Urinary bladder (tissue), 4 donors: Measurements from ENCODE around the gene PNPLA2. TPM values are rescaled to one million over a fixed set of nuclear protein-coding genes. Genes with fewer than 3 reads are reported as not detected.
A peak's percentile ranks its signal among the peaks of the same experiment; 100 is the strongest.

Source experiments
- DNase-seq: peaks from one replicate; pipeline ENCODE4 v3.0.0-alpha.2; 2015; ENCODE audit errors: extremely low spot score
- H3K27ac ChIP-seq: one replicate; pipeline ENCODE4 v1.5.1; 2013; ENCODE audit warnings: low read depth, mild to moderate bottlenecking, moderate library complexity
- H3K36me3 ChIP-seq: one replicate; pipeline ENCODE4 v1.6.1; 2013; ENCODE audit warnings: mild to moderate bottlenecking, moderate library complexity; ENCODE audit not compliant: insufficient read depth
- H3K4me1 ChIP-seq: one replicate; pipeline ENCODE4 v1.6.1; 2013; ENCODE audit warnings: mild to moderate bottlenecking, moderate library complexity; ENCODE audit not compliant: insufficient read depth
- H3K4me3 ChIP-seq: one replicate; pipeline ENCODE4 v1.5.1; 2013; ENCODE audit warnings: low read depth, low read length
- WGBS: extraction: QIAGEN DNeasy Blood & Tissue Kit; methylation state at CpG from one replicate; pipeline ENCODE4 v1.1.7; 2013; 5-methylcytosine and 5-hydroxymethylcytosine counted together
- polyA plus RNA-seq: library from polyadenylated mRNA; stranded (reverse); fragments of 200-250 nt; gene quantifications from one replicate; pipeline ENCODE4 v1.2.3, GENCODE V29; 2013
- total RNA-seq: library from RNA; depleted of rRNA; stranded (reverse); fragments of >200 nt; gene quantifications from one replicate; pipeline ENCODE4 v1.2.3, GENCODE V29; 2014
- donor health status: healthy with polysubstance abuse.
- donor health status: healthy.

PNPLA2 gene
- total and polyA plus RNA-seq, 2 donors: 13.6 to 131 TPM

- WGBS: under 1% methylated on average over 27 of the region's 27 CpGs
- no peak for DNase-seq
- Histone ChIP-seq H3K4me3 (peak overlapping the region; percentile 89), H3K4me1 (no peaks in the 10 kb centered on the region), H3K36me3 (no peaks in the 10 kb centered on the region), H3K27ac (peak overlapping the region; percentile 89)
Observed at GRCh38 chr11:841981-842369, 23.3 kb downstream of the PNPLA2 start.

GRCh38 chr11:842370-843002 is 23.8 kb downstream of the PNPLA2 start, which contains the start of the genes POLR2L and TSPAN4:
Gene POLR2L, minus strand, starts transcription at chr11:842529. Its CDS starts 21 bp downstream, at chr11:842508.
Gene TSPAN4, plus strand, starts transcription at chr11:842852. Its CDS starts 7,453 bp downstream, at chr11:850305.
- H3K36me3 ChIP-seq: no peaks in the 10 kb centered on the region
- peak; percentile 70 for DNase-seq
- under 1% methylated on average over 87 of the region's 87 CpGs for WGBS
- H3K4me1 ChIP-seq: no peaks in the 10 kb centered on the region
- peak within 1 kb of the TSS; percentile 89 for H3K27ac ChIP-seq
- H3K4me3 ChIP-seq: peak within 1 kb of the TSS; percentile 89

GRCh38 chr11:843086-843734 is 24.5 kb downstream of the PNPLA2 start:
- no peak for DNase-seq
- peak overlapping the region; percentile 89 for H3K4me3 ChIP-seq
- WGBS: under 1% methylated on average over 53 of the region's 53 CpGs
- peak overlapping the region; percentile 81 for H3K27ac ChIP-seq
- H3K4me1 ChIP-seq: no peaks in the 10 kb centered on the region
- H3K36me3 ChIP-seq: no peaks in the 10 kb centered on the region

GRCh38 chr11:843818-844692 is 25.3 kb downstream of the PNPLA2 start:
- Histone ChIP-seq H3K36me3 (no peaks in the 10 kb centered on the region), H3K4me3 (peak overlapping the region; percentile 89), H3K4me1 (no peaks in the 10 kb centered on the region), H3K27ac (peak overlapping the region; percentile 81)
- no peak for DNase-seq
- WGBS: 3% methylated on average over 25 of the region's 25 CpGs

- peak; percentile 78 for DNase-seq
- H3K4me3 ChIP-seq: peak overlapping the region; percentile 89
- H3K36me3 ChIP-seq: no peaks in the 10 kb centered on the region
- no peaks in the 10 kb centered on the region for H3K4me1 ChIP-seq
- 24% methylated on average over 31 of the region's 31 CpGs for WGBS
- peak overlapping the region; percentile 81 for H3K27ac ChIP-seq
Observed at GRCh38 chr11:844693-845644, 26.3 kb downstream of the PNPLA2 start.

- H3K4me1 ChIP-seq: no peaks in the 10 kb centered on the region
- H3K36me3 ChIP-seq: no peaks in the 10 kb centered on the region
- WGBS: 60% methylated on average over 8 of the region's 8 CpGs
- no peak overlapping the region for H3K27ac ChIP-seq
- no peak for DNase-seq
- H3K4me3 ChIP-seq: no peak overlapping the region
Observed at GRCh38 chr11:845872-846495, 27.3 kb downstream of the PNPLA2 start.

- no peaks in the 10 kb centered on the region for H3K4me1 ChIP-seq
- WGBS: 74% methylated on average over 11 of the region's 11 CpGs
Observed at GRCh38 chr11:846496-847098, 27.9 kb downstream of the PNPLA2 start.

GRCh38 chr11:847876-848275 is 29.2 kb downstream of the PNPLA2 start:
- no peak overlapping the region for H3K4me3 ChIP-seq
- no peak for DNase-seq
- no peaks in the 10 kb centered on the region for H3K36me3 ChIP-seq
- no peak overlapping the region for H3K27ac ChIP-seq
- H3K4me1 ChIP-seq: no peaks in the 10 kb centered on the region
- WGBS: 89% methylated on average over 18 of the region's 18 CpGs

More at GRCh38 chr11:846496-847098, 27.9 kb downstream of the PNPLA2 start:
- H3K4me3 ChIP-seq: no peak overlapping the region
- DNase-seq: no peak
- H3K27ac ChIP-seq: no peak overlapping the region
- no peaks in the 10 kb centered on the region for H3K36me3 ChIP-seq

GRCh38 chr11:848380-848931 is 29.7 kb downstream of the PNPLA2 start:
- no peaks in the 10 kb centered on the region for H3K4me1 ChIP-seq
- peak overlapping the region; percentile 3 for H3K4me3 ChIP-seq
- H3K27ac ChIP-seq: no peak overlapping the region
- H3K36me3 ChIP-seq: no peaks in the 10 kb centered on the region
- WGBS: 37% methylated on average over 14 of the region's 14 CpGs
- DNase-seq: no peak

GRCh38 chr11:849104-849824 is 30.6 kb downstream of the PNPLA2 start:
- no peaks in the 10 kb centered on the region for H3K4me1 ChIP-seq
- DNase-seq: no peak
- no peaks in the 10 kb centered on the region for H3K36me3 ChIP-seq
- H3K27ac ChIP-seq: no peak overlapping the region
- WGBS: 4% methylated on average over 71 of the region's 71 CpGs
- H3K4me3 ChIP-seq: peak overlapping the region; percentile 48

GRCh38 chr11:849951-850774 is 31.4 kb downstream of the PNPLA2 start:
- no peak for DNase-seq
- Histone ChIP-seq H3K4me3 (peak overlapping the region; percentile 48), H3K4me1 (no peaks in the 10 kb centered on the region), H3K36me3 (no peaks in the 10 kb centered on the region), H3K27ac (no peak overlapping the region)
- WGBS: 19% methylated on average over 97 of the region's 97 CpGs
